ENCODE results near the gene GGA2.
"Not testable (repeated sequence)": the region's sequence is repeated elsewhere in the genome, so short reads cannot be mapped to it uniquely, and the experiment has no call there.

The GGA2 gene

GRCh38 chr16:23501291-23501690, 9.0 kb downstream of the GGA2 start:
- no peak for DNase-seq

- DNase-seq = no peak
These were observed 9.4 kb downstream of the GGA2 start for GRCh38 chr16:23500862-23501225.

GRCh38 chr16:23500212-23500861, 10.0 kb downstream of the GGA2 start:
- DNase-seq = no peak

- no peak for DNase-seq
These were observed 10.5 kb downstream of the GGA2 start for GRCh38 chr16:23499801-23500200.

- DNase-seq = no peak
These were observed 11.4 kb downstream of the GGA2 start for GRCh38 chr16:23498863-23499262.

- DNase-seq = no peak
These were observed 12.8 kb downstream of the GGA2 start for GRCh38 chr16:23497543-23497868.

- DNase-seq = no peak
These were observed 13.3 kb downstream of the GGA2 start for GRCh38 chr16:23496821-23497542.

GRCh38 chr16:23495671-23496070, 14.6 kb downstream of the GGA2 start:
- no peak for DNase-seq

- DNase-seq = no peak
These were observed 16.1 kb downstream of the GGA2 start for GRCh38 chr16:23494188-23494587.

- no peak for DNase-seq
These were observed 18.6 kb downstream of the GGA2 start for GRCh38 chr16:23491490-23492391.

- no peak for DNase-seq
These were observed 23.8 kb downstream of the GGA2 start for GRCh38 chr16:23486480-23486879.

GRCh38 chr16:23485841-23486240, 24.5 kb downstream of the GGA2 start:
- no peak for DNase-seq

- no peak for DNase-seq
These were observed 25.1 kb downstream of the GGA2 start for GRCh38 chr16:23485257-23485614.

- DNase-seq = no peak
These were observed 25.6 kb downstream of the GGA2 start for GRCh38 chr16:23484510-23485256.

GRCh38 chr16:23483492-23483891, 26.8 kb downstream of the GGA2 start:
- DNase-seq = not testable (repeated sequence)

GRCh38 chr16:23482778-23483177, 27.5 kb downstream of the GGA2 start:
- no peak for DNase-seq

- no peak for DNase-seq
These were observed 30.0 kb downstream of the GGA2 start for GRCh38 chr16:23480257-23480656.

GRCh38 chr16:23479138-23479537, 31.2 kb downstream of the GGA2 start:
- DNase-seq = no peak

- DNase-seq = no peak
These were observed 31.7 kb downstream of the GGA2 start for GRCh38 chr16:23478566-23478965.

- no peak for DNase-seq
These were observed 34.0 kb downstream of the GGA2 start for GRCh38 chr16:23476289-23476688.

GRCh38 chr16:23469814-23470213, 40.5 kb downstream of the GGA2 start:
- DNase-seq = peak; percentile 79

- no peak for DNase-seq
These were observed 44.0 kb downstream of the GGA2 start for GRCh38 chr16:23466162-23466885.

- DNase-seq = no peak
These were observed 45.1 kb downstream of the GGA2 start for GRCh38 chr16:23465179-23465578.

Measured in NCI-H510A (cell line).